ENCODE results near the gene DRC3. TPM values are rescaled to one million over a fixed set of nuclear protein-coding genes. Genes with fewer than 3 reads are reported as not detected.

DRC3 gene
- total RNA-seq, 1 experiment from 2014 or later: 2.4 TPM

- Histone ChIP-seq H3K27ac (ENCODE audit: low read depth, low read length) (no peak overlapping the region), H3K79me2 (ENCODE audit: insufficient read depth, low read length) (no peaks in the 10 kb centered on the region; the same call in 1 of the 2 replicates), H4K20me1 (ENCODE audit: insufficient read depth) (no peaks in the 10 kb centered on the region), H3K9me2 (ENCODE audit: insufficient read depth) (no peaks in the 10 kb centered on the region), H3K4me2 (ENCODE audit: low read length) (peak overlapping the region; percentile 34), H3K9me3 (ENCODE audit: control insufficient read depth in 1 of 2, insufficient read depth in 1 of 2, low read depth in 1 of 2, low read length in 2 of 2) (no peaks in the 10 kb centered on the region), H3K27me3 (ENCODE audit: insufficient read depth, low read length) (no peaks in the 10 kb centered on the region), H3K9ac (ENCODE audit: low read length) (no peak overlapping the region), H3K36me3 (ENCODE audit: control insufficient read depth in 1 of 2, insufficient read depth in 2 of 2, low read length in 2 of 2) (no peaks in the 10 kb centered on the region), H3K4me3 (replicated peaks in 1 of 2; ENCODE audit: low read depth in 1 of 2, low read length in 2 of 2) (no peak overlapping the region), H2AFZ (ENCODE audit: low read depth, low read length, poor library complexity, severe bottlenecking) (no peak overlapping the region), H3K4me1 (ENCODE audit: control insufficient read depth in 1 of 2, insufficient read depth in 2 of 2, low read length in 2 of 2) (peaks cover 46 to 58% of the 10 kb centered on the region in 2 experiments)
- ATAC-seq: no peak; the same call in 1 of the 2 replicates
- TF ChIP-seq ATF3 (IDR thresholded peaks at IDR 0.05) (no peak), ZNF274 (IDR thresholded peaks at IDR 0.05; ENCODE audit: low read depth, low read length) (no peak), CEBPB (IDR thresholded peaks at IDR 0.05; ENCODE audit: low read depth) (peak; percentile 37; the same call in 1 of the 2 replicates)
- no TSS peak for BruUV-seq (replicated peaks)
- intact Hi-C loops (cut with micrococcal nuclease): no loop called here
- ChIA-PET CTCF (interaction anchor here (0.6 kb wide), 1 partner anchor 17 kb away, joined by 3 read pairs; no protein-coding TSS in a partner anchor), POLR2A (interaction anchor here (0.9 kb wide), 1 partner anchor 23 kb away, joined by 3 read pairs; no protein-coding TSS in a partner anchor), RAD21 (ENCODE audit: low non-redundant PET in 1 of 2, low total read pairs in 2 of 2, uncharacterized antibody in 2 of 2, unreplicated experiment in 2 of 2) (no interaction called here)
- no peak for DNase-seq (ENCODE audit: low read depth, low spot score)
These were observed 37.1 kb upstream of the DRC3 start for GRCh38 chr17:17935321-17936271.

GRCh38 chr17:17937201-17937853 is 35.3 kb upstream of the DRC3 start:
- Histone ChIP-seq H3K4me1 (ENCODE audit: control insufficient read depth in 1 of 2, insufficient read depth in 2 of 2, low read length in 2 of 2) (peaks cover 63 to 73% of the 10 kb centered on the region in 2 experiments), H4K20me1 (ENCODE audit: insufficient read depth) (no peaks in the 10 kb centered on the region), H3K9me3 (ENCODE audit: control insufficient read depth in 1 of 2, insufficient read depth in 1 of 2, low read depth in 1 of 2, low read length in 2 of 2) (no peaks in the 10 kb centered on the region), H3K36me3 (ENCODE audit: control insufficient read depth in 1 of 2, insufficient read depth in 2 of 2, low read length in 2 of 2) (no peaks in the 10 kb centered on the region), H3K27ac (ENCODE audit: low read depth, low read length) (no peak overlapping the region), H2AFZ (ENCODE audit: low read depth, low read length, poor library complexity, severe bottlenecking) (no peak overlapping the region), H3K79me2 (ENCODE audit: insufficient read depth, low read length) (no peaks in the 10 kb centered on the region; the same call in 1 of the 2 replicates), H3K4me3 (replicated peaks in 1 of 2; ENCODE audit: low read depth in 1 of 2, low read length in 2 of 2) (no peak overlapping the region), H3K9me2 (ENCODE audit: insufficient read depth) (no peaks in the 10 kb centered on the region), H3K27me3 (ENCODE audit: insufficient read depth, low read length) (no peaks in the 10 kb centered on the region), H3K9ac (ENCODE audit: low read length) (no peak overlapping the region), H3K4me2 (ENCODE audit: low read length) (no peak overlapping the region)
- TF ChIP-seq RAD21 (IDR thresholded peaks at IDR 0.05; ENCODE audit: low read depth) (no peak), EZH2 (IDR thresholded peaks at IDR 0.05) (no peak)
- ATAC-seq: no peak
- RAD21 ChIA-PET (ENCODE audit: low non-redundant PET in 1 of 2, low total read pairs in 2 of 2, uncharacterized antibody in 2 of 2, unreplicated experiment in 2 of 2): no interaction called here
- intact Hi-C loops (cut with micrococcal nuclease): no loop called here
- POLR2A ChIA-PET: no interaction called here
- BruUV-seq (replicated peaks): no TSS peak
- CTCF ChIA-PET: no interaction called here
- no peak for DNase-seq (ENCODE audit: low read depth, low spot score)

Measured in HCT116 (cell line).